Stomach (tissue), 9 donors: ENCODE data around the gene TGFBR3L. TPM values are rescaled to one million over a fixed set of nuclear protein-coding genes. Genes with fewer than 3 reads are reported as not detected.

ENCODE experiments used
- DNase-seq, 2 donors: peaks; one replicate each; pipeline versions ENCODE4 v3.0.0 to v3.0.0-alpha.2; 2013 to 2019
- H3K27ac ChIP-seq, 5 donors: fragments of 200-600 bp in 4 of 5; sonication (generic) in 4 of 5; one replicate each; pipeline ENCODE4 v1.5.1; 2013 to 2019; ENCODE audit warnings: mild to moderate bottlenecking in 1 of 5, moderate library complexity in 1 of 5
- H3K27me3 ChIP-seq, 3 donors: fragments of 200-600 bp; sonication (generic); one replicate each; pipeline ENCODE4 v1.5.1; 2017 to 2019; ENCODE audit warnings: mixed run types in 1 of 3
- H3K36me3 ChIP-seq, 4 donors: fragments of 200-600 bp; sonication (generic); 1 replicate in 3 of 4; 2 replicates in 1 of 4; pipeline ENCODE4 v1.5.1; 2016 to 2019
- H3K4me1 ChIP-seq, 4 donors: fragments of 200-600 bp; sonication (generic); one replicate each; pipeline ENCODE4 v1.5.1; 2016 to 2019
- H3K4me3 ChIP-seq, 4 donors: fragments of 200-600 bp; sonication (generic) in 3 of 4; one replicate each; pipeline ENCODE4 v1.5.1; 2016 to 2019; ENCODE audit warnings: mild to moderate bottlenecking in 1 of 4
- H3K9me3 ChIP-seq, 4 donors: fragments of 200-600 bp; sonication (generic); one replicate each; pipeline ENCODE4 v1.5.1; 2016 to 2019
- CTCF ChIP-seq, 7 experiments: fragments of 450-650 bp in 4 of 7; fragments of 200-600 bp in 3 of 7; sonication (generic) in 3 of 7; IDR thresholded peaks; one replicate each; pipeline ENCODE4 v1.5.1; 2016 to 2019; ENCODE audit warnings: antibody characterized with exemption in 7 of 7, control low read depth in 2 of 7, mild to moderate bottlenecking in 1 of 7
- EP300 ChIP-seq: sonication (generic); formaldehyde crosslinking; IDR thresholded peaks from one replicate; pipeline ENCODE4 v1.6.1; 2017; ENCODE audit warnings: antibody characterized with exemption
- POLR2A ChIP-seq, 4 donors: fragments of 450-650 bp; IDR thresholded peaks; one replicate each; pipeline ENCODE4 v1.6.1; 2016; ENCODE audit warnings: antibody characterized with exemption in 4 of 4, control low read depth in 2 of 4, mild to moderate bottlenecking in 1 of 4, moderate library complexity in 1 of 4
- POLR2AphosphoS5 ChIP-seq, 3 donors: sonication (generic); formaldehyde crosslinking; IDR thresholded peaks; one replicate each; pipeline ENCODE4 v1.6.1; 2016; ENCODE audit warnings: antibody characterized with exemption in 3 of 3
- WGBS, 5 donors: extraction: QIAGEN DNeasy Blood & Tissue Kit in 3 of 5; methylation state at CpG; one replicate each; pipeline versions ENCODE4 v1.1.5 to v1.1.7; 2013 to 2018; 5-methylcytosine and 5-hydroxymethylcytosine counted together
- intact Hi-C: fragments of 100-400 bp; cut with DNase I; formaldehyde crosslinking; loops from one replicate; pipeline ENCODE4 v1.15.1; 2023; ENCODE audit warnings: low total_unique reads
- polyA plus RNA-seq, 3 donors: library from polyadenylated mRNA; stranded (reverse); fragments of 200-250 nt; gene quantifications; one replicate each; pipeline ENCODE4 v1.2.3, GENCODE V29; 2013
- total RNA-seq, 5 donors: library from RNA; depleted of rRNA; stranded (reverse); fragments of >200 nt; gene quantifications; one replicate each; pipeline versions ENCODE4 v1.1.0 to v1.2.3, GENCODE V29; 2014 to 2016
- donor health status: healthy with polysubstance abuse.
- donor health status: Bipolar disorder and iron deficiency.
- donor health status: healthy.

TGFBR3L gene
- total and polyA plus RNA-seq, 8 donors: 1.5 TPM; not detected in 7

- Histone ChIP-seq H3K4me1 (peaks cover 0 to 32% (median 15%) of the 10 kb centered on the region in 4 donors), H3K27ac (no peak overlapping the region), H3K36me3 (peaks cover 80 to 94% (median 93%) of the 10 kb centered on the region in 4 donors), H3K9me3 (no peaks in the 10 kb centered on the region), H3K4me3 (no peak overlapping the region), H3K27me3 (no peaks in the 10 kb centered on the region)
- TF ChIP-seq POLR2A (IDR thresholded peaks at IDR 0.05) (no peak), CTCF (IDR thresholded peaks at IDR 0.05) (no peak), POLR2AphosphoS5 (IDR thresholded peaks at IDR 0.05) (no peak), EP300 (no peak)
- DNase-seq: peak in 1 of 2 donors; percentile 5
- intact Hi-C loops: no loop called here
- WGBS, 5 donors: 83 to 93% (median 91%) methylated on average over 44 to 55 of the region's 55 CpGs
Measured at GRCh38 chr19:7933828-7934725, 19.4 kb downstream of the TGFBR3L start.

- Histone ChIP-seq H3K27ac (no peak overlapping the region), H3K27me3 (no peaks in the 10 kb centered on the region), H3K4me1 (peaks cover 0 to 32% (median 11%) of the 10 kb centered on the region in 4 donors), H3K36me3 (peaks cover 80 to 100% (median 100%) of the 10 kb centered on the region in 4 donors), H3K9me3 (no peaks in the 10 kb centered on the region), H3K4me3 (no peak overlapping the region)
- DNase-seq: no peak
- no peak for TF ChIP-seq CTCF (IDR thresholded peaks at IDR 0.05)
- 89 to 91% (median 90%) methylated on average over 21 of the region's 21 CpGs for WGBS, 5 donors
- intact Hi-C loops: no loop called here
Measured at GRCh38 chr19:7934766-7935165, 20.1 kb downstream of the TGFBR3L start.

GRCh38 chr19:7940841-7941240 is 26.2 kb downstream of the TGFBR3L start:
- no peaks in the 10 kb centered on the region for H3K27me3 ChIP-seq
- H3K4me3 ChIP-seq: no peak overlapping the region
- peaks cover 34 to 56% (median 54%) of the 10 kb centered on the region in 4 donors for H3K36me3 ChIP-seq
- intact Hi-C loops: no loop called here
- H3K9me3 ChIP-seq: no peaks in the 10 kb centered on the region
- TF ChIP-seq EP300 (no peak), POLR2AphosphoS5 (IDR thresholded peaks at IDR 0.05) (no peak), POLR2A (IDR thresholded peaks at IDR 0.05) (no peak), CTCF (IDR thresholded peaks at IDR 0.05) (no peak)
- peaks cover 15 to 45% (median 35%) of the 10 kb centered on the region in 4 donors for H3K4me1 ChIP-seq
- no peak for DNase-seq
- no peak overlapping the region for H3K27ac ChIP-seq
- WGBS, 5 donors: 90 to 93% (median 93%) methylated on average over 13 of the region's 13 CpGs

- 85 to 91% (median 88%) methylated on average over 14 to 19 of the region's 19 CpGs for WGBS, 5 donors
- Histone ChIP-seq H3K36me3 (peaks cover 23 to 44% (median 42%) of the 10 kb centered on the region in 4 donors), H3K27ac (peak overlapping the region in 1 of 5 donors; percentile 99), H3K4me3 (peak overlapping the region; percentile 70 to 94 (median 81)), H3K4me1 (peaks cover 15 to 45% (median 35%) of the 10 kb centered on the region in 4 donors), H3K9me3 (no peaks in the 10 kb centered on the region), H3K27me3 (no peaks in the 10 kb centered on the region)
- no peak for DNase-seq
- intact Hi-C loops: no loop called here
- TF ChIP-seq EP300 (no peak), POLR2A (IDR thresholded peaks at IDR 0.05) (no peak), CTCF (IDR thresholded peaks at IDR 0.05) (no peak), POLR2AphosphoS5 (IDR thresholded peaks at IDR 0.05) (no peak)
Measured at GRCh38 chr19:7941895-7942596, 27.4 kb downstream of the TGFBR3L start.
